K562 (cell line): Measurements from ENCODE around the gene CARD9. TPM values are rescaled to one million over a fixed set of nuclear protein-coding genes. Genes with fewer than 3 reads are reported as not detected.

Experiments
- CBX1 ChIP-seq: sonication (generic); IDR thresholded peaks from 2 replicates; pipeline ENCODE4 v1.6.1; 2016; ENCODE audit warnings: antibody characterized with exemption, low read depth, mild to moderate bottlenecking
- CHD2 ChIP-seq: IDR thresholded peaks from 2 replicates; pipeline ENCODE4 v1.6.1; 2011; ENCODE audit warnings: low read depth, low read length
- DDX20 ChIP-seq: fragments of 450-650 bp; IDR thresholded peaks from 2 replicates; pipeline ENCODE4 v1.6.1; 2016; ENCODE audit warnings: missing genetic modification characterization, low read depth, mild to moderate bottlenecking, missing compliant biosample characterization, moderate library complexity
- DPF2 ChIP-seq: fragments of 450-650 bp; IDR thresholded peaks from 2 replicates; pipeline ENCODE4 v1.6.1; 2016
- EP400 ChIP-seq: fragments of 450-650 bp; IDR thresholded peaks from 2 replicates; pipeline ENCODE4 v1.6.1; 2017; ENCODE audit warnings: antibody characterized with exemption, mild to moderate bottlenecking, moderate library complexity
- ESRRA ChIP-seq: fragments of 450-650 bp; IDR thresholded peaks from 2 replicates; pipeline ENCODE4 v1.6.1; 2014; ENCODE audit warnings: low read depth, mild to moderate bottlenecking, moderate library complexity, borderline replicate concordance
- ETV6 ChIP-seq, 3 experiments: fragments of 150-350 bp in 1 of 3; sonication (generic) in 1 of 3; formaldehyde crosslinking in 1 of 3; IDR thresholded peaks; 2 replicates each; pipeline versions ENCODE4 v1.6.1 to v1.8.0; 2014 to 2022; ENCODE audit warnings: borderline replicate concordance in 2 of 3, low read depth in 2 of 3, antibody characterized with exemption in 1 of 3, low read length in 1 of 3, mild to moderate bottlenecking in 1 of 3, missing genetic modification reagents in 1 of 3
- EWSR1 ChIP-seq: fragments of 450-650 bp; IDR thresholded peaks from 2 replicates; pipeline ENCODE4 v1.6.1; 2018; ENCODE audit warnings: borderline replicate concordance, mild to moderate bottlenecking, low read depth, moderate library complexity; ENCODE audit not compliant: partially characterized antibody
- FIP1L1 ChIP-seq: fragments of 200-400 bp; formaldehyde crosslinking; IDR thresholded peaks from 2 replicates; pipeline ENCODE4 v1.6.1; 2018; ENCODE audit warnings: mild to moderate bottlenecking, low read depth, low read length; ENCODE audit not compliant: poor library complexity, severe bottlenecking
- KAT2B ChIP-seq: IDR thresholded peaks from one replicate; pipeline ENCODE4 v1.6.1; 2012; ENCODE audit warnings: low read depth, mild to moderate bottlenecking, control low read depth, inconsistent platforms, low read length, moderate library complexity
- KHSRP ChIP-seq: fragments of 450-650 bp; IDR thresholded peaks from 2 replicates; pipeline ENCODE4 v1.6.1; 2017
- MYC ChIP-seq, 2 experiments: fragments of 250-450 bp in 1 of 2; sonication (Bioruptor Pico) in 1 of 2; IDR thresholded peaks; 2 replicates each; pipeline versions ENCODE4 v1.5.1 to v1.6.1; 2012 to 2021; ENCODE audit warnings: low read depth in 2 of 2, borderline replicate concordance in 1 of 2, improper control_type of control experiment in 1 of 2, low read length in 1 of 2, mild to moderate bottlenecking in 1 of 2, moderate library complexity in 1 of 2
- SRF ChIP-seq, 2 experiments: fragments of 250-450, 450-650 bp in 1 of 2; sonication (Bioruptor Pico) in 1 of 2; sonication (generic) in 1 of 2; formaldehyde crosslinking; IDR thresholded peaks; 2 replicates each; pipeline versions ENCODE4 v1.5.0 to v1.5.1; 2020 to 2022; ENCODE audit warnings: mild to moderate bottlenecking in 1 of 2, missing genetic modification reagents in 1 of 2
- ZEB2 ChIP-seq: fragments of 450-650 bp; IDR thresholded peaks from 2 replicates; pipeline ENCODE4 v1.6.1; 2016
- ZNF436 ChIP-seq: fragments of 250-450, 450-650 bp; sonication (Bioruptor Pico); formaldehyde crosslinking; IDR thresholded peaks from 2 replicates; pipeline ENCODE4 v1.7.0; 2020; ENCODE audit warnings: mild to moderate bottlenecking
- ZNF561 ChIP-seq: fragments of 450-650 bp; formaldehyde crosslinking; conservative IDR thresholded peaks from 2 replicates; pipeline ENCODE4 v1.4.0; 2020; ENCODE audit warnings: mild to moderate bottlenecking, moderate library complexity
- polyA plus RNA-seq, 8 experiments: library from polyadenylated mRNA; depleted of rRNA in 4 of 8; stranded (reverse) in 5 of 8; unstranded in 3 of 8; fragments of >200 nt; fragmentation: Nextera tagmentation in 2 of 8; fragmentation: Illumina TruSeq in 1 of 8; extraction: Ambion mirVana in 2 of 8; extraction: Trizol in 1 of 8; gene quantifications; 2 replicates each; pipeline versions ENCODE4 v1.2.1 to v1.2.3, GENCODE V29; 2011 to 2014; ENCODE audit warnings: inconsistent platforms in 1 of 8, missing spikeins in 1 of 8
- total RNA-seq, 7 experiments: library from RNA; depleted of rRNA in 6 of 7; stranded (reverse); fragments of >200 nt in 6 of 7; fragmentation: Illumina TruSeq in 2 of 7; extraction: Trizol in 2 of 7; gene quantifications; 2 replicates each; pipeline versions ENCODE4 v1.2.1 to v1.2.3, GENCODE V29; 2011 to 2021; ENCODE audit warnings: low replicate concordance in 1 of 7
- TF ChIP-seq, protein P1 (sequence below): fragments of 150-350 bp; conservative IDR thresholded peaks from 2 replicates; pipeline ENCODE4 v1.6.1; 2014; ENCODE audit warnings: low read length
- TF ChIP-seq, protein P2 (sequence below), 2 experiments: fragments of 250-450 bp in 1 of 2; fragments of 450-650 bp in 1 of 2; sonication (Bioruptor Pico) in 1 of 2; IDR thresholded peaks; 2 replicates each; pipeline versions ENCODE4 v1.6.1 to v1.8.0; 2016 to 2021; ENCODE audit warnings: mild to moderate bottlenecking in 2 of 2, moderate library complexity in 2 of 2, missing compliant biosample characterization in 1 of 2, missing genetic modification characterization in 1 of 2
- TF ChIP-seq, protein P3 (sequence below): IDR thresholded peaks from 2 replicates; pipeline ENCODE4 v1.6.1; 2011; ENCODE audit not compliant: insufficient read length; ENCODE audit errors: extremely low read depth
- TF ChIP-seq, protein P4 (sequence below): sonication (generic); formaldehyde crosslinking; IDR thresholded peaks from 2 replicates; pipeline ENCODE4 v1.8.0; 2023; ENCODE audit warnings: mild to moderate bottlenecking, missing genetic modification reagents
- TF ChIP-seq, protein P5 (sequence below): fragments of 250-450 bp; sonication (Bioruptor Pico); IDR thresholded peaks from 2 replicates; pipeline ENCODE4 v1.8.0; 2021; ENCODE audit warnings: moderate library complexity, mild to moderate bottlenecking, inconsistent platforms

CARD9 gene
- total and polyA plus RNA-seq, 9 of the 15 experiments (the other 6 are each of a cell fraction or from before 2014, with no cell fraction given) = 1.7 to 53.0 (median 9.7) TPM

DNA sequence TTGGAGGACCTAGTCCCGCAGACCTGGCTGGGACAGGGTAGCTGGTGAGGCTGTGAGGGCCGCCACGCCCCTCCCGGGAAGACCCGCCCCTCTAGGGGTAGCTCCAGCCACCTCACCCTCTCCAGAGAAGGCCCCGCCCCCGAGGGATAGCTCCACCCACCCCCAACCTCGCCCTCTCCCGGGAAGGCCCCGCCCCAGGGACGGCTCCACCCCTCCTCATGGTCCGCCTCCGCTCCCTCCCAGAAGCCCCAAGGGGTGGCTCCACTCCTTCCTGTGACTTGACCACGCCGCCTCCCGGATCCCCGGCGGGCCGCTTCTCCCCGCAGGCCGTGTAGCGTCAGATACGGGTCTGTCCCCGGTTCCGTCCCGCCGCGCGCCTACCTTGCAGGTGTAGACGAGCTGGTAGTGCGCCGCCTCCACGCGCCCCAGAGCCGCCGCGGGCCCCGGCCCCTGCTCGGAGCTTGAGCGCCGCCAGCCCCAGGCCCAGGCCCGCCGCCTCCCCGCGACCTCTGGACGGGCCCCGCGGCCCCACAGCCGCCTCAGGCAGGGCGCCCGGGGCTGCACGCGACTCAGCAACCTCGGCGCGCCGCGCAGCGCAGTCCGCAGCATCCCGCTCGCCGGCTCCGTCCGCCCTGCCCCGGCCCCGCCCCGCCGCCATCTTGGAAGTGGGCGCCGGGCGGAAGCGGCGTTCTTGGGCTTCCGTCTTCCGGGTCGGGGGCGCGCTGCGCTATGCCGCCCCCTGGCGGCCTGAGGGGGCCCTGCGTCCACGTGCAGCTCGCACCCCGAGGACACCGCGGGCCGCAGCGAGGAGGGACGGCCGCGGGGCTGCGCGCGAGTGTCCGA lies 10.1 kb downstream of the CARD9 start, which contains the start of gene DNLZ (continued):
- TF ChIP-seq, protein P1, sequence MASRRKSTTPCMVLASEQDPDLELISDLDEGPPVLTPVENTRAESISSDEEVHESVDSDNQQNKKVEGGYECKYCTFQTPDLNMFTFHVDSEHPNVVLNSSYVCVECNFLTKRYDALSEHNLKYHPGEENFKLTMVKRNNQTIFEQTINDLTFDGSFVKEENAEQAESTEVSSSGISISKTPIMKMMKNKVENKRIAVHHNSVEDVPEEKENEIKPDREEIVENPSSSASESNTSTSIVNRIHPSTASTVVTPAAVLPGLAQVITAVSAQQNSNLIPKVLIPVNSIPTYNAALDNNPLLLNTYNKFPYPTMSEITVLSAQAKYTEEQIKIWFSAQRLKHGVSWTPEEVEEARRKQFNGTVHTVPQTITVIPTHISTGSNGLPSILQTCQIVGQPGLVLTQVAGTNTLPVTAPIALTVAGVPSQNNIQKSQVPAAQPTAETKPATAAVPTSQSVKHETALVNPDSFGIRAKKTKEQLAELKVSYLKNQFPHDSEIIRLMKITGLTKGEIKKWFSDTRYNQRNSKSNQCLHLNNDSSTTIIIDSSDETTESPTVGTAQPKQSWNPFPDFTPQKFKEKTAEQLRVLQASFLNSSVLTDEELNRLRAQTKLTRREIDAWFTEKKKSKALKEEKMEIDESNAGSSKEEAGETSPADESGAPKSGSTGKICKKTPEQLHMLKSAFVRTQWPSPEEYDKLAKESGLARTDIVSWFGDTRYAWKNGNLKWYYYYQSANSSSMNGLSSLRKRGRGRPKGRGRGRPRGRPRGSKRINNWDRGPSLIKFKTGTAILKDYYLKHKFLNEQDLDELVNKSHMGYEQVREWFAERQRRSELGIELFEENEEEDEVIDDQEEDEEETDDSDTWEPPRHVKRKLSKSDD = peak; percentile 64; the same call in 1 of the 2 replicates
- TF ChIP-seq KHSRP (no peak), ESRRA (peak; percentile 53; the same call in 1 of the 2 replicates), DDX20 (no peak), MYC (IDR thresholded peaks at IDR 0.05; ENCODE audit: low read depth, low read length) (peak; percentile 97), MYC (CRISPR knock-in tag; IDR thresholded peaks at IDR 0.05; ENCODE audit: borderline replicate concordance, low read depth) (no peak), EP400 (peak; percentile 86), FIP1L1 (peak; percentile 98), ETV6 (IDR thresholded peaks at IDR 0.05; ENCODE audit: borderline replicate concordance in 1 of 2, low read depth in 2 of 2, low read length in 1 of 2) (peak; percentile 84 to 88; a peak in 2 of 4 replicates), ETV6 (CRISPR knock-in tag; IDR thresholded peaks at IDR 0.05; ENCODE audit: borderline replicate concordance) (no peak; the same call in 1 of the 2 replicates), CHD2 (no peak), DPF2 (no peak), KAT2B (no peak), ZEB2 (no peak), ZNF436 (CRISPR knock-in tag) (no peak), CBX1 (peak; percentile 93), ZNF561 (no peak), SRF (CRISPR knock-in tag; IDR thresholded peaks at IDR 0.05) (peak in 1 of 2 experiments; percentile 20; a peak in 1 of 4 replicates), EWSR1 (no peak)
- TF ChIP-seq, protein P2, sequence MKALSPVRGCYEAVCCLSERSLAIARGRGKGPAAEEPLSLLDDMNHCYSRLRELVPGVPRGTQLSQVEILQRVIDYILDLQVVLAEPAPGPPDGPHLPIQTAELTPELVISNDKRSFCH (CRISPR knock-in tag; IDR thresholded peaks at IDR 0.05) = no peak
- TF ChIP-seq, protein P2 (tag; IDR thresholded peaks at IDR 0.05) = peak; percentile 90
- TF ChIP-seq, protein P3, sequence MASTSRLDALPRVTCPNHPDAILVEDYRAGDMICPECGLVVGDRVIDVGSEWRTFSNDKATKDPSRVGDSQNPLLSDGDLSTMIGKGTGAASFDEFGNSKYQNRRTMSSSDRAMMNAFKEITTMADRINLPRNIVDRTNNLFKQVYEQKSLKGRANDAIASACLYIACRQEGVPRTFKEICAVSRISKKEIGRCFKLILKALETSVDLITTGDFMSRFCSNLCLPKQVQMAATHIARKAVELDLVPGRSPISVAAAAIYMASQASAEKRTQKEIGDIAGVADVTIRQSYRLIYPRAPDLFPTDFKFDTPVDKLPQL = no peak
- TF ChIP-seq, protein P4, sequence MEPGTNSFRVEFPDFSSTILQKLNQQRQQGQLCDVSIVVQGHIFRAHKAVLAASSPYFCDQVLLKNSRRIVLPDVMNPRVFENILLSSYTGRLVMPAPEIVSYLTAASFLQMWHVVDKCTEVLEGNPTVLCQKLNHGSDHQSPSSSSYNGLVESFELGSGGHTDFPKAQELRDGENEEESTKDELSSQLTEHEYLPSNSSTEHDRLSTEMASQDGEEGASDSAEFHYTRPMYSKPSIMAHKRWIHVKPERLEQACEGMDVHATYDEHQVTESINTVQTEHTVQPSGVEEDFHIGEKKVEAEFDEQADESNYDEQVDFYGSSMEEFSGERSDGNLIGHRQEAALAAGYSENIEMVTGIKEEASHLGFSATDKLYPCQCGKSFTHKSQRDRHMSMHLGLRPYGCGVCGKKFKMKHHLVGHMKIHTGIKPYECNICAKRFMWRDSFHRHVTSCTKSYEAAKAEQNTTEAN (CRISPR knock-in tag) = no peak
- TF ChIP-seq, protein P5, sequence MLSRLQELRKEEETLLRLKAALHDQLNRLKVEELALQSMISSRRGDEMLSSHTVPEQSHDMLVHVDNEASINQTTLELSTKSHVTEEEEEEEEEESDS (CRISPR knock-in tag) = no peak
